Epithelial cell of esophagus (primary cell): ENCODE data around the gene HES4.
"Not testable (repeated sequence)": the region's sequence is repeated elsewhere in the genome, so short reads cannot be mapped to it uniquely, and the experiment has no call there.

ENCODE experiments used
- DNase-seq: peaks from one replicate; pipeline ENCODE4 v3.0.0; 2010; ENCODE audit warnings: low read depth
- H3K4me3 ChIP-seq: 2 replicates; pipeline ENCODE4 v1.5.1; 2011; ENCODE audit warnings: mild to moderate bottlenecking, low read length, control low read depth
- CTCF ChIP-seq: IDR thresholded peaks from 2 replicates; pipeline ENCODE4 v1.5.1; 2011; ENCODE audit warnings: low read depth, mild to moderate bottlenecking, low read length, control low read depth, inconsistent platforms; ENCODE audit not compliant: insufficient read depth; ENCODE audit errors: missing control alignments

HES4 gene

GRCh38 chr1:998995-999724, 737 bp downstream of the HES4 start:
- DNase-seq: no peak
- TF ChIP-seq CTCF: no peak

GRCh38 chr1:998745-998994, 1.2 kb downstream of the HES4 start:
- TF ChIP-seq CTCF: no peak
- no peak for DNase-seq
- peak overlapping the region; percentile 66 for H3K4me3 ChIP-seq

More at GRCh38 chr1:998995-999724, 737 bp downstream of the HES4 start:
- peak overlapping the region; percentile 66 for H3K4me3 ChIP-seq

GRCh38 chr1:997993-998744, 1.7 kb downstream of the HES4 start:
- H3K4me3 ChIP-seq: peak overlapping the region; percentile 27
- DNase-seq: no peak
- no peak for TF ChIP-seq CTCF

GRCh38 chr1:997713-997992, 2.2 kb downstream of the HES4 start:
- TF ChIP-seq CTCF: no peak
- no peak for DNase-seq
- no peak overlapping the region for H3K4me3 ChIP-seq

- TF ChIP-seq CTCF: no peak
- DNase-seq: no peak
- no peak overlapping the region for H3K4me3 ChIP-seq
These were observed 2.8 kb downstream of the HES4 start for GRCh38 chr1:996851-997712.

GRCh38 chr1:995665-996633, 3.9 kb downstream of the HES4 start:
- peak; percentile 44 for DNase-seq
- TF ChIP-seq CTCF: no peak
- no peak overlapping the region for H3K4me3 ChIP-seq

GRCh38 chr1:994546-994945, 5.4 kb downstream of the HES4 start:
- not testable (repeated sequence) for H3K4me3 ChIP-seq, DNase-seq
